ENCODE results near the gene NFE2L3.
"Not testable (repeated sequence)": the region's sequence is repeated elsewhere in the genome, so short reads cannot be mapped to it uniquely, and the experiment has no call there.

The NFE2L3 gene

DNA sequence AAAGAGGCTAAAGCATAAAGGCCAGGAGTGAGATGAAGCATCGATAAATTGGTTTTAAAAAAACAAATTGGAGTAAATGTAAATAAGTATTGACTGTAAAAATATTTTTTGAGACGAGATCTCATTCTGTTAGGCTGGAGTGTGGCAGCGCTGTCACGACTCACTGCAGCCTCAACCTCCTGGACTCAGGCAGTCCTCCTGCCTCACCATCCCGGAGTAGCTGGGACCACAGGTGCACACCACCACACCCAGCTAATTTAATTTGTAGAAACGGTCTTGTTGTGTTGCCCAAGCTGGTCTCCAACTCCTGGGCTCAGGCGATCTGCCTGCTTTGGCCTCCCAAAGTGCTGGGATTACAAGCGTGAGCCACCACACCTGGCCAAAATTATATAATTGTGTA is 30.7 kb downstream of the NFE2L3 start:
- Histone ChIP-seq H3K4me1 (ENCODE audit: insufficient read depth, low read length, poor library complexity, severe bottlenecking) (no peaks in the 10 kb centered on the region), H3K27me3 (ENCODE audit: insufficient read depth, low read length, poor library complexity, severe bottlenecking) (no peaks in the 10 kb centered on the region), H3K9me3 (ENCODE audit: insufficient read depth, low read depth, low read length) (no peaks in the 10 kb centered on the region), H3K9me2 (replicated peaks; ENCODE audit: low read depth, low read length) (no peaks in the 10 kb centered on the region), H2AFZ (ENCODE audit: low read length) (no peak overlapping the region), H3K9ac (ENCODE audit: low read depth, low read length, poor library complexity, severe bottlenecking) (no peak overlapping the region), H3K36me3 (ENCODE audit: insufficient read depth, low read length) (no peaks in the 10 kb centered on the region), H3F3A (ENCODE audit: low read depth) (peaks cover 19% of the 10 kb centered on the region), H4K20me1 (ENCODE audit: insufficient read depth, low read length, poor library complexity, severe bottlenecking) (peaks cover 25% of the 10 kb centered on the region), H3K4me2 (ENCODE audit: low read depth, low read length, poor library complexity, severe bottlenecking) (no peak overlapping the region), H3K4me3 (ENCODE audit: low read length, poor library complexity, severe bottlenecking) (no peak overlapping the region), H3K79me2 (ENCODE audit: insufficient read depth, low read length) (no peaks in the 10 kb centered on the region)
- TF ChIP-seq, protein P1, sequence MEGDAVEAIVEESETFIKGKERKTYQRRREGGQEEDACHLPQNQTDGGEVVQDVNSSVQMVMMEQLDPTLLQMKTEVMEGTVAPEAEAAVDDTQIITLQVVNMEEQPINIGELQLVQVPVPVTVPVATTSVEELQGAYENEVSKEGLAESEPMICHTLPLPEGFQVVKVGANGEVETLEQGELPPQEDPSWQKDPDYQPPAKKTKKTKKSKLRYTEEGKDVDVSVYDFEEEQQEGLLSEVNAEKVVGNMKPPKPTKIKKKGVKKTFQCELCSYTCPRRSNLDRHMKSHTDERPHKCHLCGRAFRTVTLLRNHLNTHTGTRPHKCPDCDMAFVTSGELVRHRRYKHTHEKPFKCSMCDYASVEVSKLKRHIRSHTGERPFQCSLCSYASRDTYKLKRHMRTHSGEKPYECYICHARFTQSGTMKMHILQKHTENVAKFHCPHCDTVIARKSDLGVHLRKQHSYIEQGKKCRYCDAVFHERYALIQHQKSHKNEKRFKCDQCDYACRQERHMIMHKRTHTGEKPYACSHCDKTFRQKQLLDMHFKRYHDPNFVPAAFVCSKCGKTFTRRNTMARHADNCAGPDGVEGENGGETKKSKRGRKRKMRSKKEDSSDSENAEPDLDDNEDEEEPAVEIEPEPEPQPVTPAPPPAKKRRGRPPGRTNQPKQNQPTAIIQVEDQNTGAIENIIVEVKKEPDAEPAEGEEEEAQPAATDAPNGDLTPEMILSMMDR (conservative IDR thresholded peaks at IDR 0.05; ENCODE audit: low read length), result no peak
- no peak for TF ChIP-seq EZH2phosphoT487 (IDR thresholded peaks at IDR 0.05; ENCODE audit: borderline replicate concordance)

DNA sequence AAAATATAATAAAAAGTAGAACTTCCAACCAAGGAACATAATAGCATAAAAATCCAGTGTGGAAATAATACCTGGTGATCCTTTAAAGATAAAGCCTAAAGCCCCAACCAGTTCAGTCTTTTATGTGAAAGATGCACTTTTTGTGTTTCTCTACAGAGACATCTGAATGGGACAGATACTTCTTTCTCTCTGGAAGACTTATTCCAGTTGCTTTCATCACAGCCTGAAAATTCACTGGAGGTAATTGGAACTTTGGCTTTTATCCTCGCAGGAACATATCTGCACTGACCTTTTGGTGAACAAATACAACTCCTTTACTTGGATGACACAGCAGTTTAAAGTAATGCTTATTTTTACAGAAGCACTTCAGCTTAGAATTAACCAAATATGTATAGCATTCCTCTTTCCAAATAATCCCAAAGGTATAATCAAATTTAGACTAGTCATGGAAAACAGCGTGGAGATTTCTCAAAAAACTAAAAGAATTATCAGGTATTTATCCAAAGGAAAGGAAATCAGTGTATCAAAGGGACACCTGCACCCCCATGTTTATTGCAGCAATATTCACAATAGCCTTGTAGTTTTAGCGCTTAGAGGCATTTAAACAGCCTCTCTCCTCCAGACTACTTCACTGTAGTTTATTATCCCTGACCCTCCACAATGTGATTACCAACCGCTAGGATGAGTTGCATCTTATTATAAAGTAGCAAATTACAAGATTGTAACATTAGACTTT is 31.7 kb downstream of the NFE2L3 start:
- H3K9me2 ChIP-seq (replicated peaks; ENCODE audit: low read depth, low read length), result no peaks in the 10 kb centered on the region
- peaks cover 35% of the 10 kb centered on the region for H4K20me1 ChIP-seq (ENCODE audit: insufficient read depth, low read length, poor library complexity, severe bottlenecking)
- 0 out of 2 replicates have a peak, but pooled peaks cover 3% of the 10 kb centered on the region for H3K79me2 ChIP-seq (ENCODE audit: insufficient read depth, low read length)
- no peaks in the 10 kb centered on the region for H3K4me1 ChIP-seq (ENCODE audit: insufficient read depth, low read length, poor library complexity, severe bottlenecking)
- peaks cover 19% of the 10 kb centered on the region for H3F3A ChIP-seq (ENCODE audit: low read depth)
- H3K9me3 ChIP-seq (ENCODE audit: insufficient read depth, low read depth, low read length), result no peaks in the 10 kb centered on the region
- no peak overlapping the region for H2AFZ ChIP-seq (ENCODE audit: low read length)
- no peak for TF ChIP-seq EZH2phosphoT487 (IDR thresholded peaks at IDR 0.05; ENCODE audit: borderline replicate concordance)
- TF ChIP-seq, protein P1 (conservative IDR thresholded peaks at IDR 0.05; ENCODE audit: low read length), result no peak
- H3K27me3 ChIP-seq (ENCODE audit: insufficient read depth, low read length, poor library complexity, severe bottlenecking), result no peaks in the 10 kb centered on the region
- H3K4me3 ChIP-seq (ENCODE audit: low read length, poor library complexity, severe bottlenecking), result no peak overlapping the region
- no peak overlapping the region for H3K4me2 ChIP-seq (ENCODE audit: low read depth, low read length, poor library complexity, severe bottlenecking)
- H3K9ac ChIP-seq (ENCODE audit: low read depth, low read length, poor library complexity, severe bottlenecking), result no peak overlapping the region
- peaks cover 4% of the 10 kb centered on the region; the same call in 1 of the 2 replicates for H3K36me3 ChIP-seq (ENCODE audit: insufficient read depth, low read length)

DNA sequence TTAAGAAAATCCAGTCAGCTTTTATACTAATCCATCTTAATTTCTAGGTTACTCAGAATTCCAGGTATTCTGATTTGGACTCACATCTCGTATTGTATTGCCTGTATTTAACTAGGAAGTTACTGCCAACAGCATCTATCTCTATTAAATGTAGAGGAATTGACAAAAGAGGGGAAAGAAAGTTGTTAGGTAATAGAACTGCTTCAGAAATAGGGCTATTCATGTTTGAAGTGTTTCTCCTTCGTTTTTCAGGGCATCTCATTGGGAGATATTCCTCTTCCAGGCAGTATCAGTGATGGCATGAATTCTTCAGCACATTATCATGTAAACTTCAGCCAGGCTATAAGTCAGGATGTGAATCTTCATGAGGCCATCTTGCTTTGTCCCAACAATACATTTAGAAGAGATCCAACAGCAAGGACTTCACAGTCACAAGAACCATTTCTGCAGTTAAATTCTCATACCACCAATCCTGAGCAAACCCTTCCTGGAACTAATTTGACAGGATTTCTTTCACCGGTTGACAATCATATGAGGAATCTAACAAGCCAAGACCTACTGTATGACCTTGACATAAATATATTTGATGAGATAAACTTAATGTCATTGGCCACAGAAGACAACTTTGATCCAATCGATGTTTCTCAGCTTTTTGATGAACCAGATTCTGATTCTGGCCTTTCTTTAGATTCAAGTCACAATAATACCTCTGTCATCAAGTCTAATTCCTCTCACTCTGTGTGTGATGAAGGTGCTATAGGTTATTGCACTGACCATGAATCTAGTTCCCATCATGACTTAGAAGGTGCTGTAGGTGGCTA is 32.5 kb downstream of the NFE2L3 start:
- not testable (repeated sequence) for H3K9me2 ChIP-seq (replicated peaks; ENCODE audit: low read depth, low read length); H3K4me1 ChIP-seq (ENCODE audit: insufficient read depth, low read length, poor library complexity, severe bottlenecking); H3K9me3 ChIP-seq (ENCODE audit: insufficient read depth, low read depth, low read length); H3K9ac ChIP-seq (ENCODE audit: low read depth, low read length, poor library complexity, severe bottlenecking); H3K4me3 ChIP-seq (ENCODE audit: low read length, poor library complexity, severe bottlenecking); H2AFZ ChIP-seq (ENCODE audit: low read length); H3K27me3 ChIP-seq (ENCODE audit: insufficient read depth, low read length, poor library complexity, severe bottlenecking); H3K4me2 ChIP-seq (ENCODE audit: low read depth, low read length, poor library complexity, severe bottlenecking)
- H3K36me3 ChIP-seq (ENCODE audit: insufficient read depth, low read length), result peaks cover 12% of the 10 kb centered on the region
- H3K79me2 ChIP-seq (ENCODE audit: insufficient read depth, low read length), result peaks cover 10% of the 10 kb centered on the region
- peaks cover 43% of the 10 kb centered on the region for H4K20me1 ChIP-seq (ENCODE audit: insufficient read depth, low read length, poor library complexity, severe bottlenecking)
- H3F3A ChIP-seq (ENCODE audit: low read depth), result peaks cover 23% of the 10 kb centered on the region
